Measurements from ENCODE around the gene PHACTR4.

DNA sequence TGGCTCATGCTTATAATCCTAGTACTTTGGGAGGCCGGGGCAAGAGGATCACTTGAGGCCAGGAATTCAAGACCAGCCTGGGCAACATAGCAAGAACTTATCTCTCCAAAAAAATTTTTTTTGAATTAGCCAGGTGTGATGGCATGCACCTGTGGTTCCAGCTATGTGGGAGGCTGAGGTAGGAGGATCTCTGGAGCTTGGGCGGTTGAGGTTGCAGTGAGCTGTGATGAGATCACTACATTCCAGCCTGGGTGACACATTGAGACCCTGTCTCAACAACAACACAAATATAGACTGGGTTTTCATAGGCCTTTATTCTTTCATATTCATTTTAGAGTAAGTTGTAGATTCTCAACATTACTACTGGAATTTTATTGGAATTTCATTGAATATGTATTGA, 27.9 kb upstream of the PHACTR4 start:
- TF ChIP-seq CTCF (IDR thresholded peaks at IDR 0.05; ENCODE audit: poor library complexity), result no peak
- no peak for TF ChIP-seq EZH2 (IDR thresholded peaks at IDR 0.05; ENCODE audit: borderline replicate concordance)
- no peak for TF ChIP-seq EZH2phosphoT487 (IDR thresholded peaks at IDR 0.05; ENCODE audit: low read depth, severe bottlenecking, unreplicated experiment)
